Trophoblast cell (in vitro differentiated cells and primary cell): ENCODE results near the gene ZNF559.
"Not testable (repeated sequence)": the region's sequence is repeated elsewhere in the genome, so short reads cannot be mapped to it uniquely, and the experiment has no call there.

ENCODE experiments used
- DNase-seq, 2 donors: peaks; one replicate each; pipeline ENCODE4 v3.0.0-alpha.2; 2016
- H2AFZ ChIP-seq: 2 replicates; pipeline ENCODE4 v1.6.1; 2013; ENCODE audit warnings: low read length, moderate library complexity, mild to moderate bottlenecking; ENCODE audit not compliant: insufficient read depth, poor library complexity
- H2AK5ac ChIP-seq: 2 replicates; pipeline ENCODE4 v1.6.1; 2013; ENCODE audit warnings: mild to moderate bottlenecking, low read length
- H2BK120ac ChIP-seq: 2 replicates; pipeline ENCODE4 v1.6.1; 2013; ENCODE audit warnings: low read length, mild to moderate bottlenecking, moderate library complexity; ENCODE audit not compliant: insufficient read depth, poor library complexity
- H2BK12ac ChIP-seq: 2 replicates; pipeline ENCODE4 v1.6.1; 2013; ENCODE audit warnings: mild to moderate bottlenecking, low read length, moderate library complexity
- H2BK5ac ChIP-seq: 2 replicates; pipeline ENCODE4 v1.6.1; 2013; ENCODE audit warnings: low read length, low read depth, moderate library complexity, mild to moderate bottlenecking; ENCODE audit not compliant: poor library complexity
- H3K14ac ChIP-seq: 2 replicates; pipeline ENCODE4 v1.6.1; 2013; ENCODE audit warnings: mild to moderate bottlenecking, low read length
- H3K18ac ChIP-seq: 2 replicates; pipeline ENCODE4 v1.6.1; 2013; ENCODE audit warnings: mild to moderate bottlenecking, low read length
- H3K23ac ChIP-seq: 2 replicates; pipeline ENCODE4 v1.6.1; 2013; ENCODE audit warnings: low read length
- H3K27ac ChIP-seq: 2 replicates; pipeline ENCODE4 v1.5.1; 2013; ENCODE audit warnings: low read depth, mild to moderate bottlenecking, inconsistent platforms, low read length, moderate library complexity
- H3K27me3 ChIP-seq: 2 replicates; pipeline ENCODE4 v1.6.1; 2013; ENCODE audit warnings: inconsistent platforms, mild to moderate bottlenecking, low read length, moderate library complexity; ENCODE audit not compliant: insufficient read depth
- H3K36me3 ChIP-seq, 2 experiments: 1 replicate in 1 of 2; 2 replicates in 1 of 2; pipeline ENCODE4 v1.6.1; 2013; ENCODE audit warnings: low read length in 2 of 2, mild to moderate bottlenecking in 2 of 2, moderate library complexity in 1 of 2; ENCODE audit not compliant: insufficient read depth in 2 of 2, control insufficient read depth in 1 of 2
- H3K4ac ChIP-seq: 2 replicates; pipeline ENCODE4 v1.6.1; 2013; ENCODE audit warnings: low read depth, mild to moderate bottlenecking, low read length, moderate library complexity
- H3K4me1 ChIP-seq, 2 experiments: 1 replicate in 1 of 2; 2 replicates in 1 of 2; pipeline ENCODE4 v1.6.1; 2013; ENCODE audit warnings: low read length in 2 of 2, mild to moderate bottlenecking in 2 of 2, moderate library complexity in 1 of 2; ENCODE audit not compliant: insufficient read depth in 2 of 2, control insufficient read depth in 1 of 2
- H3K4me2 ChIP-seq: 2 replicates; pipeline ENCODE4 v1.6.1; 2013; ENCODE audit warnings: inconsistent platforms, mild to moderate bottlenecking, low read length, moderate library complexity
- H3K4me3 ChIP-seq: 2 replicates; pipeline ENCODE4 v1.5.1; 2013; ENCODE audit warnings: mild to moderate bottlenecking, low read depth, low read length, inconsistent platforms
- H3K79me1 ChIP-seq: one replicate; pipeline ENCODE4 v1.6.1; 2013; ENCODE audit warnings: low read length
- H3K79me2 ChIP-seq: 2 replicates; pipeline ENCODE4 v1.6.1; 2013; ENCODE audit warnings: low read length, mild to moderate bottlenecking; ENCODE audit not compliant: control insufficient read depth, insufficient read depth, poor library complexity
- H3K9ac ChIP-seq: 2 replicates; pipeline ENCODE4 v1.6.1; 2013; ENCODE audit warnings: mild to moderate bottlenecking, low read length
- H3K9me3 ChIP-seq: 2 replicates; pipeline ENCODE4 v1.6.1; 2013; ENCODE audit warnings: low read depth, mild to moderate bottlenecking, control low read depth, inconsistent platforms, low read length; ENCODE audit not compliant: insufficient read depth
- H4K12ac ChIP-seq: 2 replicates; pipeline ENCODE4 v1.6.1; 2013; ENCODE audit warnings: low read depth, mild to moderate bottlenecking, low read length, moderate library complexity
- H4K8ac ChIP-seq: 2 replicates; pipeline ENCODE4 v1.6.1; 2013; ENCODE audit warnings: low read depth, mild to moderate bottlenecking, low read length, moderate library complexity
- H4K91ac ChIP-seq: one replicate; pipeline ENCODE4 v1.6.1; 2013; ENCODE audit warnings: low read depth, mild to moderate bottlenecking, low read length, moderate library complexity
- WGBS: extraction: QIAGEN DNeasy Blood & Tissue Kit; methylation state at CpG from one replicate; pipeline ENCODE4 v1.1.7; 2013; ENCODE audit warnings: missing lambda C conversion rate; ENCODE audit not compliant: insufficient read length, insufficient coverage; ENCODE audit errors: extremely low coverage; 5-methylcytosine and 5-hydroxymethylcytosine counted together

Gene ZNF559

GRCh38 chr19:9309974-9310446, 14.0 kb upstream of the ZNF559 start:
- H3K79me1 ChIP-seq, result peaks cover 6% of the 10 kb centered on the region

DNA sequence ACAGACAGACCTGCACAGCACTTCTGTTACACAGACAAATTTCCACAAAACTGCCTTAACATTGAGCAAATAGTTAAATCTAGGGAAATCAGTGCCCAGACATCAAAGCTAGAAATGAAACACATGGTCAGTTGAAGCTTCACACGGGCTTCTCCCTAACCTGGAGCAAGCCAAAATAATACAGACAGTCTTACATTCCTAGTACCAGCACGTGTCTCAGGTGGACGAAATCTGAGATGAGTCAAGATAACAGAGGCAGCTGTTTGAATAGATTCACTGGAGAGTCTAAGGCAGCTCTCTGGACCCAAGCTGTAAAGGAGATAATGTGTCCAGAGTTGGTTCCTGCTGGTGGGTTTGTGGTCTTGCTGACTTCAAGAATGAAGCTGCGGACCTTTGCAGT, 10.2 kb upstream of the ZNF559 start:
- Histone ChIP-seq H4K8ac (no peak overlapping the region), H3K9me3 (peaks cover 11% of the 10 kb centered on the region)

More at GRCh38 chr19:9309974-9310446, 14.0 kb upstream of the ZNF559 start:
- Histone ChIP-seq H2BK12ac (no peak overlapping the region), H3K9ac (no peak overlapping the region), H3K14ac (no peak overlapping the region), H3K79me2 (peaks cover 2% of the 10 kb centered on the region), H3K27me3 (no peaks in the 10 kb centered on the region), H3K27ac (peak overlapping the region; percentile 18), H2BK120ac (no peak overlapping the region), H4K12ac (no peak overlapping the region), H3K18ac (no peak overlapping the region), H3K4me2 (peak overlapping the region; percentile 81), H3K36me3 (no peaks in the 10 kb centered on the region), H2BK5ac (no peak overlapping the region), H3K4ac (no peak overlapping the region), H4K8ac (peak overlapping the region; percentile 31), H3K4me3 (peak overlapping the region; percentile 82), H3K23ac (no peak overlapping the region), H3K4me1 (no peaks in the 10 kb centered on the region), H4K91ac (no peak overlapping the region), H2AFZ (peak overlapping the region; percentile 9), H3K9me3 (peaks cover 8% of the 10 kb centered on the region), H2AK5ac (no peak overlapping the region)
- peak in 1 of 2 donors; percentile 87 for DNase-seq
- no CpG with 5 or more reads among the region's 13 CpGs for WGBS

DNA sequence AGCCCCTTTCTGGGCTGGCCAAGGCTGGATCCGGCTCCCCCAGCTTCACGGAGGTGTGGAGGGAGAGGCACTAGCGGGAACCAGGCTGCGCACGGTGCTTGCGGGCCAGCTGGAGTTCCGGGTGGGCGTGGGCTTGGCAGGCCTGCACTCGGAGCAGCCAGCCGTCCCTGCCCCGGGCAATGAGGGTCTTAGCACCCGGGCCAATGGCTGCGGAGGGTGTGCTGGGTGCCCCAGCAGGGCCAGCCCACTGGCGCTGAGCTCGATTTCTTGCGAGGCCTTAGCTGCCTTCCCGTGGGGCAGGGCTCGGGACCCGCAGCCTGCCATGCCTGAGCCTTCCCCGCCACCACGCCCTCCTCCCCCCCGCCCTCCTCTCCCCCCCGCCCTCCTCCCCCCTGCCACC, 2.6 kb upstream of the ZNF559 start:
- Histone ChIP-seq H3K79me1 (peaks cover 5% of the 10 kb centered on the region), H3K27ac (no peak overlapping the region), H3K9me3 (peaks cover 13% of the 10 kb centered on the region), H2AK5ac (no peak overlapping the region), H3K14ac (no peak overlapping the region), H3K27me3 (no peaks in the 10 kb centered on the region), H3K4me2 (no peak overlapping the region), H2BK5ac (no peak overlapping the region), H2AFZ (no peak overlapping the region), H3K36me3 (no peaks in the 10 kb centered on the region), H4K8ac (no peak overlapping the region), H3K9ac (no peak overlapping the region), H4K12ac (no peak overlapping the region), H3K4ac (no peak overlapping the region), H3K4me3 (no peak overlapping the region), H3K4me1 (peaks cover 0 to 4% of the 10 kb centered on the region in 2 experiments), H3K23ac (no peak overlapping the region), H3K79me2 (peaks cover 2% of the 10 kb centered on the region), H2BK120ac (no peak overlapping the region), H3K18ac (no peak overlapping the region), H2BK12ac (no peak overlapping the region), H4K91ac (no peak overlapping the region)
- WGBS, result no CpG with 5 or more reads among the region's 23 CpGs
- DNase-seq, result no peak

More for the DNA sequence above, 10.2 kb upstream of the ZNF559 start:
- H3K36me3 ChIP-seq, result no peaks in the 10 kb centered on the region
- no peak overlapping the region for H3K14ac ChIP-seq
- peaks cover 6% of the 10 kb centered on the region for H3K79me1 ChIP-seq
- no CpG with 5 or more reads among the region's 4 CpGs for WGBS
- no peak overlapping the region for H3K18ac ChIP-seq
- no peak overlapping the region for H2BK5ac ChIP-seq
- H3K4me2 ChIP-seq, result no peak overlapping the region
- peaks cover 2% of the 10 kb centered on the region for H3K79me2 ChIP-seq
- DNase-seq, result peak; percentile 20 to 61
- no peak overlapping the region for H2BK120ac ChIP-seq
- H3K27me3 ChIP-seq, result no peaks in the 10 kb centered on the region
- H2AFZ ChIP-seq, result no peak overlapping the region
- no peak overlapping the region for H2AK5ac ChIP-seq
- no peak overlapping the region for H4K91ac ChIP-seq
- H3K27ac ChIP-seq, result no peak overlapping the region
- no peak overlapping the region for H3K23ac ChIP-seq
- H2BK12ac ChIP-seq, result no peak overlapping the region
- no peak overlapping the region for H3K4me3 ChIP-seq
- H3K4ac ChIP-seq, result no peak overlapping the region
- no peak overlapping the region for H3K9ac ChIP-seq
- H4K12ac ChIP-seq, result no peak overlapping the region
- no peaks in the 10 kb centered on the region for H3K4me1 ChIP-seq

- not testable (repeated sequence) for H4K8ac ChIP-seq, H2BK120ac ChIP-seq, H3K23ac ChIP-seq, H2BK12ac ChIP-seq, H2AFZ ChIP-seq, H3K79me2 ChIP-seq, H4K91ac ChIP-seq, H3K4me3 ChIP-seq, H3K18ac ChIP-seq, H3K14ac ChIP-seq, H3K4me2 ChIP-seq, H3K36me3 ChIP-seq, H3K4me1 ChIP-seq, H3K9ac ChIP-seq, H3K27me3 ChIP-seq, H2BK5ac ChIP-seq, H3K27ac ChIP-seq, H3K4ac ChIP-seq, H4K12ac ChIP-seq, H2AK5ac ChIP-seq, DNase-seq, H3K79me1 ChIP-seq
- H3K9me3 ChIP-seq, result peaks cover 13% of the 10 kb centered on the region
- no CpG with 5 or more reads among the region's 14 CpGs for WGBS
Measured at GRCh38 chr19:9321756-9322155, 2.2 kb upstream of the ZNF559 start.
